ENCODE results near the gene NFATC2. TPM values are rescaled to one million over a fixed set of nuclear protein-coding genes. Genes with fewer than 3 reads are reported as not detected.

The NFATC2 gene
- total and polyA plus RNA-seq, 12 donors = 0.61 to 7.7 (median 4.0) TPM

DNA sequence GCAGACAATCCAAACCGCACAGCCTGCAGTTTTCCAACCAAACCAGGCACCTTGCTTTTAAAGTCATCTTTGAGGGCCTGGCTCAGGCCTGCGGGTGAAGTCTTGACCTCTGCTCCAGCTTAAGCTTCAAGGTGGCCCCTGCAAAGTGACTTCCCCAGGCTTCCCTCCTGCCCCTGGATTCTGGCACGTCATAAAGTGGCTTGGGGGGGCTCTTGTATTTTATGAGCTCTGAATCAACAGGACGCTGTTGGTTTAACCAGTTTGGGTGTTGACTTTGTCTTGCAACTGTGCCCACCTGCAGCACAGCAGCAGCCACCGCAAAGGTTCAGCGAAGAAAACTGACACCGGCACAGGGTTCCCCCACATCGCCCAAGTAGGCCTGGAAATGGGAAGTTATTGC, 81.2 kb downstream of the NFATC2 start:
- no peak for DNase-seq
- Histone ChIP-seq H3K36me3 (replicated peaks in 1 of 2) (no peaks in the 10 kb centered on the region), H3K4me3 (no peak overlapping the region), H3K4me1 (replicated peaks in 1 of 2) (peaks cover 11 to 22% of the 10 kb centered on the region in 2 donors), H3K27ac (no peak overlapping the region), H3K27me3 (no peaks in the 10 kb centered on the region), H3K9me3 (replicated peaks in 1 of 3) (no peaks in the 10 kb centered on the region)
- intact Hi-C loops (cut with DNase I) = loop anchor here in 1 of 2 donors (10.0 kb wide), 1 partner anchor 77 kb away; no protein-coding TSS in a partner anchor
- no peak for TF ChIP-seq POLR2A (IDR thresholded peaks at IDR 0.05)
- TF ChIP-seq, protein P1, sequence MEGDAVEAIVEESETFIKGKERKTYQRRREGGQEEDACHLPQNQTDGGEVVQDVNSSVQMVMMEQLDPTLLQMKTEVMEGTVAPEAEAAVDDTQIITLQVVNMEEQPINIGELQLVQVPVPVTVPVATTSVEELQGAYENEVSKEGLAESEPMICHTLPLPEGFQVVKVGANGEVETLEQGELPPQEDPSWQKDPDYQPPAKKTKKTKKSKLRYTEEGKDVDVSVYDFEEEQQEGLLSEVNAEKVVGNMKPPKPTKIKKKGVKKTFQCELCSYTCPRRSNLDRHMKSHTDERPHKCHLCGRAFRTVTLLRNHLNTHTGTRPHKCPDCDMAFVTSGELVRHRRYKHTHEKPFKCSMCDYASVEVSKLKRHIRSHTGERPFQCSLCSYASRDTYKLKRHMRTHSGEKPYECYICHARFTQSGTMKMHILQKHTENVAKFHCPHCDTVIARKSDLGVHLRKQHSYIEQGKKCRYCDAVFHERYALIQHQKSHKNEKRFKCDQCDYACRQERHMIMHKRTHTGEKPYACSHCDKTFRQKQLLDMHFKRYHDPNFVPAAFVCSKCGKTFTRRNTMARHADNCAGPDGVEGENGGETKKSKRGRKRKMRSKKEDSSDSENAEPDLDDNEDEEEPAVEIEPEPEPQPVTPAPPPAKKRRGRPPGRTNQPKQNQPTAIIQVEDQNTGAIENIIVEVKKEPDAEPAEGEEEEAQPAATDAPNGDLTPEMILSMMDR (IDR thresholded peaks at IDR 0.05) = no peak
- 85 to 96% (median 91%) methylated on average over 8 of the region's 8 CpGs for WGBS, 4 donors

DNA sequence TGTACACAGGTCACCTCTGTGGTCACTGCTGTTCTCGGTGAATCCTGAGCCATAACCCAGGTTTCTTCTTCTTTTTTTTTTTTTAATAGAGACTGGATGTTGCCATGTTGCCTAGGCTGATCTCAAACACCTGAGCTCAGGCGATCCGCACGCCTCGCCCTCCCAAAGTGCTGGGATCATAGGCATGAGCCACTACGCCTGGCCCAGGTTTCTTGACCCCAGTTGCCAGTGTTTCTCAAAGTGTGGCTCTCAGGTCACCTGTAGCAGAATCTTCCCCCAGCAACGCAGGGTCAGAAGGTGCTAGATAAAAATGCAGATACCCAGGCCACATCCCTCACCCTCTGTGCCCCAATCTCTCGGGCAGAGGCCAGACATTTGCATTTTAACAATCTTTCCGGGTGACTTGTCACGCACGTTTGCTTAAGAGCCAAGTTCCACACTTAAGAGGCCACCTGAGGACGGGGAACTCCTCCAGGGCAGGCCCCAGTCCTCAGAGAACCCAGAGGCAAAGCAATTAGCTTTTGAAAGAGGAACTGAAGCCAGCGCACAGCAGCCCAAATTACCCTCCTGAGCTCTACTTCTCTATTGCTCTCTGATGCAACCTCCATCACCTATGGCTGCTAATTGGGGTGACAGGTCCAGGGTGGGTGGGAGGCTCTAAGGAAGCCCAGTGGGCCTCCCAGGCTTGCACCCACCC, 81.8 kb downstream of the NFATC2 start:
- Histone ChIP-seq H3K36me3 (replicated peaks in 1 of 2) (no peaks in the 10 kb centered on the region), H3K4me1 (replicated peaks in 1 of 2) (peaks cover 14 to 26% of the 10 kb centered on the region in 2 donors), H3K27ac (no peak overlapping the region), H3K9me3 (replicated peaks in 1 of 3) (no peaks in the 10 kb centered on the region), H3K4me3 (no peak overlapping the region), H3K27me3 (no peaks in the 10 kb centered on the region)
- intact Hi-C loops (cut with DNase I) = loop anchor here in 1 of 2 donors (10.0 kb wide), 1 partner anchor 76 kb away; no protein-coding TSS in a partner anchor
- 88 to 93% (median 90%) methylated on average over 13 of the region's 13 CpGs for WGBS, 4 donors
- TF ChIP-seq, protein P1 (IDR thresholded peaks at IDR 0.05) = no peak
- no peak for TF ChIP-seq POLR2A (IDR thresholded peaks at IDR 0.05)
- DNase-seq = no peak

GRCh38 chr20:51460163-51460562, 82.4 kb downstream of the NFATC2 start:
- Histone ChIP-seq H3K9me3 (replicated peaks in 1 of 3) (no peaks in the 10 kb centered on the region), H3K4me1 (replicated peaks in 1 of 2) (peaks cover 14 to 26% of the 10 kb centered on the region in 2 donors), H3K27ac (no peak overlapping the region), H3K4me3 (no peak overlapping the region), H3K27me3 (no peaks in the 10 kb centered on the region), H3K36me3 (replicated peaks in 1 of 2) (no peaks in the 10 kb centered on the region)
- 95 to 98% (median 96%) methylated on average over 3 of the region's 3 CpGs for WGBS, 4 donors
- intact Hi-C loops (cut with DNase I) = loop anchor here in 1 of 2 donors (10.0 kb wide), 1 partner anchor 75 kb away; no protein-coding TSS in a partner anchor
- TF ChIP-seq, protein P1 (IDR thresholded peaks at IDR 0.05) = no peak
- no peak for TF ChIP-seq POLR2A (IDR thresholded peaks at IDR 0.05)
- no peak for DNase-seq

DNA sequence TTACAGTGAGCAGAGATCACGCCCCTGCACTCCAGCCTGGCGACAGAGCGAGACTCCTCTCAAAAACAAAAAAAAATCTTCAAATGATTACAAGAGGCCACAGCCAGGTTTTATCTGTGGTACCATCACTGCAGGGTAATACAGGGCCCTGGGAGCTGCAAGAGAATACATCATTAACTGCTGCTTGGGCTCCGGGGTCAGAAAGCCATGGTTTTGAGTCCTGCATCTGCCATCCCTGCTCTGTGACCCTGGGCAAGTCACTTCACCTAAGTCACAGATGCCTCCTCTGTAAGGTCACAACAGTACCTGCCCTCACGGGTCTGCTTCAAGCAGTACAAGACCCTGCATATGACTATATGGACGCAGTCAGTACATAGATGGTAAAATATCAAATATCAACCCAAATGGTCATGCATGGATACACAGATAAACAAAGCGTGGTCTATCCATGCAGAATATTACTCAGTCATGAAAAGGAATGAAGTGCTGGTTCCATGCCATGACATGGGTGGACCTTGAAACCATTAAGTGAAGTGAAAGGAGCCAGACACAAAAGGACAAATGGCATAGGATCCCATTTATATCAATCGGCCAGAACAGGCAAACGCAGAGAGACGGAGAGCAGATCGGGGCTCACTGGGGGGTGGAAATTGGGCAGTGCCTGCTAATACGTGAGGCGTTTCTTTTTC, 83.6 kb downstream of the NFATC2 start:
- no peak for DNase-seq
- no peak overlapping the region for H3K27ac ChIP-seq
- H3K27me3 ChIP-seq = no peaks in the 10 kb centered on the region
- no peak overlapping the region for H3K4me3 ChIP-seq
- TF ChIP-seq, protein P1 (IDR thresholded peaks at IDR 0.05) = no peak
- TF ChIP-seq POLR2A (IDR thresholded peaks at IDR 0.05) = no peak
- H3K36me3 ChIP-seq (replicated peaks in 1 of 2) = no peaks in the 10 kb centered on the region
- intact Hi-C loops (cut with DNase I) = no loop called here
- H3K9me3 ChIP-seq (replicated peaks in 1 of 3) = no peaks in the 10 kb centered on the region
- WGBS, 4 donors = 90 to 98% (median 93%) methylated on average over 12 to 13 of the region's 13 CpGs
- peaks cover 14 to 26% of the 10 kb centered on the region in 2 donors for H3K4me1 ChIP-seq (replicated peaks in 1 of 2)
